RWPE2 (cell line): ENCODE data around the gene TRAPPC2L.

Source experiments
- ATAC-seq: fragments of 200-7000 bp; cut with Tn5 transposase; 3 replicates; pipeline ENCODE4 v1.9.1; 2021; ENCODE audit warnings: low read depth
- DNase-seq: peaks from one replicate; pipeline ENCODE4 v3.0.0-alpha.2; 2020; ENCODE audit warnings: low spot score
- H3K27ac ChIP-seq: fragments of 450-650 bp; 2 replicates; pipeline ENCODE4 v1.5.1; 2017; ENCODE audit warnings: mild to moderate bottlenecking; ENCODE audit not compliant: poor library complexity, severe bottlenecking
- H3K27me3 ChIP-seq: fragments of 250-450 bp; sonication (Bioruptor Pico); 2 replicates; pipeline ENCODE4 v1.5.1; 2021; ENCODE audit warnings: mild to moderate bottlenecking, moderate library complexity; ENCODE audit not compliant: insufficient read depth, poor library complexity, severe bottlenecking
- H3K36me3 ChIP-seq: fragments of 250-450 bp; sonication (Bioruptor Pico); 2 replicates; pipeline ENCODE4 v1.5.1; 2020; ENCODE audit warnings: low read depth, mild to moderate bottlenecking, moderate library complexity
- H3K4me1 ChIP-seq: fragments of 250-450 bp; sonication (Bioruptor Pico); 2 replicates; pipeline ENCODE4 v1.5.1; 2021; ENCODE audit warnings: mild to moderate bottlenecking, moderate library complexity; ENCODE audit not compliant: insufficient read depth, poor library complexity, severe bottlenecking
- H3K4me3 ChIP-seq: fragments of 250-450 bp; sonication (Bioruptor Pico); 2 replicates; pipeline ENCODE4 v1.5.1; 2021; ENCODE audit warnings: mild to moderate bottlenecking, moderate library complexity; ENCODE audit not compliant: severe bottlenecking
- H3K9me3 ChIP-seq: fragments of 250-450 bp; sonication (Bioruptor Pico); 2 replicates; pipeline ENCODE4 v1.5.1; 2021; ENCODE audit warnings: mild to moderate bottlenecking, moderate library complexity; ENCODE audit not compliant: severe bottlenecking
- TF ChIP-seq, protein P1 (sequence below): fragments of 450-650 bp; IDR thresholded peaks from one replicate; pipeline ENCODE4 v1.5.1; 2017; ENCODE audit warnings: mild to moderate bottlenecking, moderate library complexity; ENCODE audit not compliant: poor library complexity, severe bottlenecking

Gene TRAPPC2L

GRCh38 chr16:88901718-88902337 is 44.9 kb downstream of the TRAPPC2L start:
- no peak overlapping the region for H3K4me3 ChIP-seq
- no peaks in the 10 kb centered on the region for H3K36me3 ChIP-seq
- no peaks in the 10 kb centered on the region for H3K4me1 ChIP-seq
- no peaks in the 10 kb centered on the region for H3K9me3 ChIP-seq
- H3K27ac ChIP-seq, result no peak overlapping the region
- no peak for DNase-seq
- H3K27me3 ChIP-seq, result no peaks in the 10 kb centered on the region
- no peak for ATAC-seq
- TF ChIP-seq, protein P1, sequence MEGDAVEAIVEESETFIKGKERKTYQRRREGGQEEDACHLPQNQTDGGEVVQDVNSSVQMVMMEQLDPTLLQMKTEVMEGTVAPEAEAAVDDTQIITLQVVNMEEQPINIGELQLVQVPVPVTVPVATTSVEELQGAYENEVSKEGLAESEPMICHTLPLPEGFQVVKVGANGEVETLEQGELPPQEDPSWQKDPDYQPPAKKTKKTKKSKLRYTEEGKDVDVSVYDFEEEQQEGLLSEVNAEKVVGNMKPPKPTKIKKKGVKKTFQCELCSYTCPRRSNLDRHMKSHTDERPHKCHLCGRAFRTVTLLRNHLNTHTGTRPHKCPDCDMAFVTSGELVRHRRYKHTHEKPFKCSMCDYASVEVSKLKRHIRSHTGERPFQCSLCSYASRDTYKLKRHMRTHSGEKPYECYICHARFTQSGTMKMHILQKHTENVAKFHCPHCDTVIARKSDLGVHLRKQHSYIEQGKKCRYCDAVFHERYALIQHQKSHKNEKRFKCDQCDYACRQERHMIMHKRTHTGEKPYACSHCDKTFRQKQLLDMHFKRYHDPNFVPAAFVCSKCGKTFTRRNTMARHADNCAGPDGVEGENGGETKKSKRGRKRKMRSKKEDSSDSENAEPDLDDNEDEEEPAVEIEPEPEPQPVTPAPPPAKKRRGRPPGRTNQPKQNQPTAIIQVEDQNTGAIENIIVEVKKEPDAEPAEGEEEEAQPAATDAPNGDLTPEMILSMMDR, result no peak

GRCh38 chr16:88902744-88903143 is 45.8 kb downstream of the TRAPPC2L start:
- Histone ChIP-seq H3K27ac (no peak overlapping the region), H3K4me1 (peaks cover 4% of the 10 kb centered on the region), H3K9me3 (no peaks in the 10 kb centered on the region), H3K27me3 (no peaks in the 10 kb centered on the region), H3K36me3 (no peaks in the 10 kb centered on the region), H3K4me3 (no peak overlapping the region)
- DNase-seq (no peak), ATAC-seq (no peak)
- TF ChIP-seq, protein P1, result no peak

DNA sequence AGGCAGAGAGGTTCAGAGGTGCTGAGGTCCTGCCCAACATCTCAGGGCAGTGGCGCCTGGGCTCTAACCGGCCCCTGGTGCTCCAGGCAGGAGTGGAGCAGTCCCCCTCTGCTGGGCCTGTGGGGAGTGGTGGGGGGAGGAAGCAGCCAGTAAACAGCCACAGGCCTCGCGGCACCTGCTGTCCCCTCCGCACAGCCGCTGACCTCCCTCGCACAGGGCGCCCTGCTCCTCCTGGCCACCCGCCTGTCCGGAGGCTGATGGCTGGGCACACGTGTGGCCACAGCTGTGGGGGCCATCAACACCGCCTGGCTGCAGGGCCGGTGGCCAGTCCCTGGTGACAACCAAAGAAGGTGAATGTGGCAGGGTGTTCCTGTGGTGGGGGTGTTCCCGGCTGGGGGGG is 46.3 kb downstream of the TRAPPC2L start:
- Histone ChIP-seq H3K9me3 (no peaks in the 10 kb centered on the region), H3K4me3 (no peak overlapping the region), H3K27me3 (no peaks in the 10 kb centered on the region), H3K27ac (no peak overlapping the region), H3K4me1 (peaks cover 7% of the 10 kb centered on the region), H3K36me3 (no peaks in the 10 kb centered on the region)
- no peak for DNase-seq
- TF ChIP-seq, protein P1, result no peak
- no peak for ATAC-seq

DNA sequence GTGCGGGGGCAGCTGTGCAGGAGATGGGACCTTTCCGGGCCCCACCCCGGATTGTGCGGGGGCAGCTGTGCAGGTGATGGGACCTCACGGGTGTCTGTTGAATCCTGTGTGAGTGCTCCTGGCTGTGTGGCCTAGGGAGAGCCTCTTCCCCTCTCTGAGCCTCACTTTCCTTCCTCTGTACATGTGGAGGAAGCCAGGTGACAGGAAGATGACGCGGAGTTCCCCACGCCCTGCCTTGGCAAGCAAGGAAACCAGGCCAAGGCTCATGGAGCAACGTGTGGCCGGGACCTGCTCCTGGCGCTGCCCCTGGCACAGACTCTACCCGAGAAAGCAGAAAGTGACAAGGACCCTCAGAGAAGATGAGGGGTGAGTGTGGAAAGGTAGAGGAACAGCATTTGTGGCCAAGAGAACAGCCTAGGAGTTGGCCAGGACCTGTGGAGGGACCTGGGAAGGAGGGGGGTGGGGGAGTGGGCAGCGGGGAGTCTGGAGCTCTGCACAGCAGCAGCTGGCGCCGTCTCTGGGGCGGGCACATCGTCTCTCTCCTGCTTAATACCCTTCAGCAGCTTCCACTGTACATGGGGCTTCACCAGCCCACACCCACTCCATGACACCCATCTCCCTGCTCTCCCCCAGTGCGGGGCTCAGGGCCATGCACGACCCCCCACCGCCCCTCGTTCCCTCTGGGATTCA is 47.9 kb downstream of the TRAPPC2L start:
- H3K27me3 ChIP-seq, result no peaks in the 10 kb centered on the region
- H3K4me3 ChIP-seq, result no peak overlapping the region
- TF ChIP-seq, protein P1, result no peak
- H3K9me3 ChIP-seq, result no peaks in the 10 kb centered on the region
- H3K4me1 ChIP-seq, result peaks cover 7% of the 10 kb centered on the region
- DNase-seq (no peak), ATAC-seq (no peak)
- no peak overlapping the region for H3K27ac ChIP-seq
- no peaks in the 10 kb centered on the region for H3K36me3 ChIP-seq

GRCh38 chr16:88905563-88905962 is 48.6 kb downstream of the TRAPPC2L start:
- Histone ChIP-seq H3K27me3 (no peaks in the 10 kb centered on the region), H3K27ac (no peak overlapping the region), H3K4me3 (no peak overlapping the region), H3K4me1 (peaks cover 7% of the 10 kb centered on the region), H3K36me3 (no peaks in the 10 kb centered on the region), H3K9me3 (no peaks in the 10 kb centered on the region)
- DNase-seq, result no peak
- no peak for ATAC-seq
- TF ChIP-seq, protein P1, result no peak
